Measurements from ENCODE around the gene DNAH1.
"Not testable (repeated sequence)": the region's sequence is repeated elsewhere in the genome, so short reads cannot be mapped to it uniquely, and the experiment has no call there.

DNAH1 gene

DNA sequence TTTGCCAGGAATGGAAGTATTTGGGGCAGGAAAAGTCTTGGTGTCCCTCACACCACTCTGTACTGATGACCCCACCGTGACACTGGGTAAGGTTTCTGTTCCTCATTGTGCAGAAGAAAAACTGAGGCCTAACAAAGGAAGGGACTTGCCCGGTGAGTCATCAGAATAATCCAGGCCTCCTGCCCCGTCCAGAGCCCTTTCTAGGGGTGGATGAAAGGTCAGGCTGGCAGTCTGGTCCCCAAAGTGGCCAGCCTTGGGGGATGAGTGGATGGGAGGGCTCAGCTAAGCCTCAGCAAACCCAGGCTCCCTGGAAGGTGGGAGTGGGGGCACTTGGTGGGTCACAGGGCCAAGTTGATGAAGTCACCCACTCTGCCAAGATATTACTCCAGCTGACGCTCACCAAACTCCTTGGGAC is 2.3 kb upstream of the DNAH1 start:
- no peak for DNase-seq

DNA sequence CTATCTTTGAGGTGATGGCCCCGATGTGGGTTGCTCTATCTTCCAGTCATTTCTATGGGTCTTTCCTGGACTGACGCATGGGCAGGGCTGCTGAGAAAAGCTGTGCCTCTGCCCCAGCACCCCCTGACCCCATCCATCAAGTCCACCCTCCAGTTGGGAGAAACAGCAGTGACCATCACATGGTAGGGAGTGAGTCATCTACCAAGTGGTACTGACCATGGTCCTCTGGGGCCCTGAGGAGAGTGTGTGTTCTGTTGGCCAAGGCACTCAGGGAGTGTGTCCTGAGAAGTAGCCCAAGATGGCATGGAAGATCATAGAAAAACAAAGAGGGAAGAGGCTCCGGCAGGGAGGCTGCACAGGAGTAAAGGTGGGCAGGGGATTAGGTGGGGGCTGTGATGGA is 1.6 kb upstream of the DNAH1 start:
- no peak for DNase-seq

DNA sequence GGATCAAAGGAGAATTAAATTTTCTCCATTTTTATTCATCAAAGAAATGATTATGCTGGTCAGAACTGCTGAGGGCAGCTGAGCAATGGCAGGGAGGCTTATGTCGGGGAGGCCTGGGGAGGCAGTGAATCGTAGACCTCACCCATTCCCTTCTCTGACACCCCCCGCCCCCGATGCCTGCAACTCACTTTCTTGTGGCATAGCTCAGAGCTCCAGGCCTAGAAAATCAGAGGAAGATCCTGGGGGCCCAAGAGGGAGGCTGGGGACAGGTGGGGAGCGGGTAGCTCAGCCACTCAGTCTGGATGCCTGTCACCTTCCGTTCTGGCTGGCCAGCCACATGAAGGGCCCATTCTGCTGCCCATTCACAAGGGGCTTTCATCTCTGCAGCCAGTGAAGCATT is 1.1 kb upstream of the DNAH1 start:
- no peak for DNase-seq

DNA sequence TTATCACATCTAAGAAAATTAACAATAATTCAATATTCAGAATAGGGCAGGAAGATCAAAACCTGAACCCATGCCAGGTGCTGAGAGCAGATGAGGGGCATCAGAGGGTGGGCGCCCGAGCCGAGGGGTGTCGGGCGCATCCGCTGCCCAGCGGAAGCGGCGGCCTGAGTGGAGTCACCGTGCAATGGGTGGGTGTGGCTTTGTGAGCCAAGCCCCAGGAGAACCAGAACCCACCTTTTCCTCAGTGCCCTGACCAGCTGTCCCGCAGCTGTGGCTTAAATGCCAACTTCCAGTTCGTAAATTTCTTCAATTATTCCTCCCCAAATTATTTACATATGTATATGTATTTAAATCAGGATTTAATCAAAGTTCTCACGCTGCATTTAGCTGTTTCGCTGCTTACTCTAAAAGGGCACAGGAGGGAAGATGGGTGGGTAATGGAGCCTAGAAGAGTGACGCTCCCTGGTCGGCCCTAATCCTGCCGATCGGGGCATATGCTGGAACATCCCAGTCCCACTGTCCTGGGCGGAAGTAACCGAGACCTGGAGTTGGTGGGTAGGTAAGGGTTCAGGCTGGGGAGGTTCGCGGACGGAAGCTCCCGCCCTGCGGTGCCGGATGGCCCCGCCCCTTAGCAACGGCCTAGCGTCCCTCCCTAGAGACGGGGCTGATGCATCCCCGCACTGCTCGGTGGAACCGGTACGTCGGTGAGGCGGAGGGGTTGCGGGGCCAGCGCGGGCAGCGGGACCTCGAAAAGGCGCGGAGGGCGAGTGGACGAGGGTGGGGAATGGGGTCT is 1.3 kb downstream of the DNAH1 start:
- DNase-seq, result no peak

DNA sequence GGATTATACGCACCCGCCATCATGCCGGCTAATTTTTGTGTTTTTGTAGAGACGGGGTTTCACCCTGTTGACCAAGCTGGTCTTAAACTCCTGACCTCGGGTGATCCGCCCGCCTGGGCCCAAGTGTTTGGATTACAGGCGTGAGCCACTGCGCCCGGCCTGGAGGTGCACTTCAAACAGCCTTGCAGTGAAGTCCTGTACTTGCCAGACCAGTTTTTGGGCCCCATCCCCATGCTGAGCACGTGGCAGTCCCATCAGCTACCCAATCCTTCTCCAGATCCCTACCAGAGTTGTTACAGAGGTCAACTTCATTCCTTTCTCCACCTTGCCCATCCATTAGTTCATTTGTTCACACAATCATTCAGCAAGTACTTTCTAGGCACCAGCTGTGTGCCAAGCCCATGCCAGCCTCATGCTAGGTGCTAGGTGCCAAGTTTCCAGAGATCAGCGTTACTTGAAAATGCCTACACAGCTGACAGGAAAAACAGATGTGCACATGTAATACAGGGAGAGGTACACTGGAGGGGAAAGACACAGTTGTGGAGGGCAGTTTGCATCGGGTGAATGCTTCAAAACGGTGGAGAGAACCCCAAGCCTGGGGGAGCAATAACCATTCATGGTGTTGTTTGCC is 2.2 kb downstream of the DNAH1 start:
- DNase-seq, result no peak

DNA sequence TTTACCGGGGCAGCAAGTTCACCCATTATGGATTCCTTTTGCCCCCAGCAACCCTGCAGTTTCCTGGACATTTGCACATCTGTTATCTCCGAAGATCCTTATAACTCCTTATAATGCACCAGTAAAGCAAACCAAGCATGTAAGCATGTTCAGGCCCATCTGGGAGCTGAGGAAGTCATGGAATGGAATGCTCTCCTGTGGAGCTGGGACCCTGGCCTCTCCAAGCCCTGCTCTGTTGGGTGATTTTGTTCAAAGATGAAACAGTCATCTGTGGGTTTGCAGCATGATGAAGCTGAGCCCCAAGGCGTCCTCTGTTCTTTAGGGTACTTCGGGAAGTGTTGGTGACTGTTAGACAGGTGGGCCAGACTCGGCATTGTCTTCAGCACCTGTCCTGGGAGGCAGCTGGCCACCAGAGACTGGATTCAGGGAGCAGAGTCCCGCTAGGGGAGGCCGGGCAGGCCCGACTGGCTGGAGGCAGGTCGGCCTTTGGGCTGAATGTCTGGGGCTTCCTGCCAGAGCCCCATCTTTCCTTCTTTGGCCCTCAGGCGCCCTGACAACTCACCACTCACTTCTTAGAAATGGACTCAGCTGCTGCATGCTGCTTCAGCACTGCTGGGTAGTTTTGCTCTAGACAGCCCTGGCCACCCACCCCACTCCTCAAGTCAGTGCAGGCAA is 3.9 kb downstream of the DNAH1 start:
- DNase-seq, result no peak

DNA sequence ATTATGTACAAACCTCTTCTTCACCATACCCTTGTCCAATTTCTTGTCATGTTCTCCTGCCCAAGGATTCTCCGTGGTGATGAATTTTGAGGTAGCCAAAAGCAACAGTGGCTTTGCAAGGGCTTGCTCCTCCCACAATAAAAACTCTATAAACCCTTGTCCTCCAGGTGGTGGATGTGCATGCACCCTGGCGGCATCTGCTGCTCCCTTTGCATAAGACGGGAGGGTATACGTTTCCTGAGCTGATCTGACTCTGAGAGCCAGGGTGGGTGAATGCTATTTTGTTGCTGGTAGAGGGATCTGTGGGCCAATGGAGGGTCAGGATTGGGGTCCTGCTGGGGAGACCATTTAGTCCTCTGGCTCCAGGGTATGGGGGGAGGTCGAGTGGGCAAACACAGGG is 5.4 kb downstream of the DNAH1 start:
- no peak for DNase-seq

DNA sequence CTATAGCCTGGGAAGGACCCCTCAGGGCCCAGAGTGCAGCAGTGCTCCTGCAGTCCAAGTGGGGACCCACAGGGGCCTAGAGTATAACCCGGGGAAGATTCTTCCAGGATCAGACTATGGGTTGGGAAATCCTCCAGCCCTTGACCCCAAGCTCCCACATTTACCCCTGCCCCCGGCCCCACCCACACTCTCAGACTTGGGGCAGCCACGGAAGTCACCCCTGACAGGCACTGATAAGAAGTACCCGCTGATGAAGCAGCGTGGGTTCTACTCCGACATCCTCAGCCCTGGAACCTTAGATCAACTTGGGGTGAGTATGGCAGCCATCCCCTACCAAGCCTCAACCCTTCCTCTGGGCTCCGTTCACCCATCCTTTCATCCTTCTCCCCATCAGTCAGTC is 6.3 kb downstream of the DNAH1 start:
- no peak for DNase-seq

DNA sequence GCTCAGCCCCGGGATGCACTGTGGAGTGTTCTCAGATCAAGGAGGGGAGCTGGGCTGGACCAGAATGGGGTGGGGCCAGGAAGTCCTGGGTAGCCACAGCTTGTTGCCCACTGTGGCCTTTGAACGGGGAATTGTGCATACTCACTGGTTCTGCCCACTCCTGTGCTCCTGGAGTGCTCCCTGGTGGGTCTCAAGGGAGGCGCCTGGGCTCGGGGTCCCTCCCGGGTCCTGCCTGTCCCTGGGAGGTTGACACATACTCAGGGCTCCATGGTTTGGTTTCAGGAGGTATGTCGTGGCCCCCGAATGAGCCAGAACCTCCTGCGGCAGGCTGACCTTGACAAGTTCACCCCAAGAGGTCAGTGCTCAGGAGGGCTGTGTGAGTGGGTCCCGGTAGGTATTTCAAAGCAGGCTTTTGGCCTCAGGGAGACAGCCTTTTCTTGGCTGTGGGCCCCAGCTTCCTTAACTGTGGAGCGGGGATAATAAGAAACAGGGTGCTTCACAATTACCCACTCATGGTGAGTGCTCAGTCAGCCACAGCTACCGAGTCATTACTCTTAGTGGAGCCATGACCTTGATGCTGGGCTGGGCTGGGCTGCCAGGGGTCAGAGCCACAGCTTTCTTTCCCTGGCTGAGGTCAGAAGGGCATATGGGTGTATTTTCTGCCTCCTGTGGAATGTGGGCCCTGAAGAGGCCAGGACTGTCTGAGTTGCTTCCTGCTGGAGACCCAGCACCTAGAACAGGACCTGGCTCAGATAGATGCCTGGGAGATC is 7.6 kb downstream of the DNAH1 start:
- DNase-seq, result no peak

DNA sequence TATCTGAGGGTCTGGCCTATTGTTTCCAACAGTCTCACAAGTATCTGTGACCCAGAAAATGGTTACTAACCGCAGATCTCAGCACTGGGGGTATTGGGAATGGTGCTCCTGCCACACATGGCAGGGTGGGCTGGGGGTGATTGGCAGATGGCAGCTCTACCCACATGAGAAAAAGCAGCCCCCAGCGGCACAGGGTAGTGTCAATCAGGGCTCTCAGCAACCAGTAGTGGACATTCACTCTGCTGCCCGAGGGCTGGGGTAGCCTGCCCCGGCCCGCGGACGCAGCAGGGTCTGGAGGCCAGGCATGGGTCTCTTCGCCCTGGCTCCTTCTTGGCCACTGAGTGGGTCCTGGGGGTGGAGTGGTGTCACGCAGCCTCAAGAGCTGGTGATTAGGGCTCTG is 8.6 kb downstream of the DNAH1 start:
- no peak for DNase-seq

DNA sequence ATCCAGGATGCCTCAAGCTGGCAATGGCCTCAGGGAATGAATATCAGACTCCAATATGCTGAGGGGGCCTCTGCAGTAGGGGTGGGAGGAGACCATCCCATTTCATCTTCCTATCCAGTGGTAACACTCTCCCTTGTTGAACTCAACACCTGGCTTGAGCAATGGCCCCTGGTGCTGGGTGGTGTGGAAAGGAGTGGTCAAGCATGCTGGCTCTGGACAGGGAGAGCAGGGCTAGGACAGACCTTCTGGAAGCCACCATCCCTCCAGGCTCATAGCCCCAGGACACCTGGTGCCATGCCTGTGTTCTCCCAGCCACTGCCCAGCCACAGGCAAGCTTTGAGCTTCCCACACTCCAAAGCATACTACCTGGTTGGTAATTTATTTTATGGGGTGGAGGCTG is 9.6 kb downstream of the DNAH1 start:
- no peak for DNase-seq

DNA sequence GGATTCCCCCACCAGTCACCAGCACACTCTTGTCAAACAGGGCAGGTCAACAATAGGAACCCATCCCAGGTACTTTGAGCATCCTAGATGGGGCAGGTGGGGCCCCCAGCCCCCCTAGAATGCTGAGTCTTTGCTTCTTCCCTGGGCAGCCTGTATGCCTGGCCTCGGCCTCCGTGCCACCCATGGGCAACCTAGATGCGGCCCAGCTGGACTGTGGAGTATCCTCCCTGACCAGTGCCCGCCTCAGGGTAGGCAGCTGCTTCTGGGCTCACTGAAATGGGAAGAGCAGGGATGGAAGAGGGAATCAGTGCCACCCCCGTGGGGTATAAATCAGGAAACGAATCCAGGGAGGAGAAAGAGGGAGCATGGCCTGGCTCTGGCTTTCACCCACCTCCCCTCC is 10.9 kb downstream of the DNAH1 start:
- DNase-seq, result no peak

DNA sequence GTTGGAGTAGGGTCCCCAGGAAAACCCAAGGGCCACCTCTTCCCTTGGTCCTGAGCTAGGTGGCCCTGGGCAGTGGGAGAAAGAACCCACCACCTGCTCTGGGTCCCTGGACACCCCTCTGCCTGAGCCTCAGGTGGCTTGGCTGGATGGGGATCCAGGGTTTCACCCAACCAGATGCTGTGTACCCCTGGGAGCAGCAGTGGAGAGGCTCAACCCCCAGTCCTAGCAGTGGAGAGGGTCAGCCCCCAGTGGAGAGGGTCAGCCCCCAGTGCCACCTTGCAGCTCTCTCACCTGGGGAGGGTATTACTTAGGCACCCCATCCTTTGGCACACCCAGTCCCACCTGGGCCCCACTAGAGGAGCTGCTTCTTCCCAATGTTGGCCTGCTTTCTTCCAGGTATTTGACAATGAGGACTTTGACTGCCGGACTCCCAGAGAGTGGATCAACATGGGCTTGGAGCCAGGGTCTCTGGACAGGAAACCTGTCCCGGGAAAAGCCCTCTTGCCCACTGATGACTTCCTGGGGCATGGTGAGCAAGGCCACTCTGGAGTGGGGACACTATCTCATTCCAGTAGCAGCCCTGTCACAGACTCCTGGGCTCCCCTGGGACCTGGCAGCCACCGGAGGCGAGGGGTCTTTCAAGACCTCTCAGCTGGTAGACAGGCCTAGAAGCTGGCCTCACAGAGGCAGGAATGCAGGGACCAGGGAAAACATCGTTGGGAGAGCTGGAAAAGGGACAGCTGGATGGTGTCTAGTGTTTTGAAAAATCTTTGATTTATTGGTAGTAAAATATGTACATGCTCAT is 11.6 kb downstream of the DNAH1 start:
- DNase-seq, result no peak

DNA sequence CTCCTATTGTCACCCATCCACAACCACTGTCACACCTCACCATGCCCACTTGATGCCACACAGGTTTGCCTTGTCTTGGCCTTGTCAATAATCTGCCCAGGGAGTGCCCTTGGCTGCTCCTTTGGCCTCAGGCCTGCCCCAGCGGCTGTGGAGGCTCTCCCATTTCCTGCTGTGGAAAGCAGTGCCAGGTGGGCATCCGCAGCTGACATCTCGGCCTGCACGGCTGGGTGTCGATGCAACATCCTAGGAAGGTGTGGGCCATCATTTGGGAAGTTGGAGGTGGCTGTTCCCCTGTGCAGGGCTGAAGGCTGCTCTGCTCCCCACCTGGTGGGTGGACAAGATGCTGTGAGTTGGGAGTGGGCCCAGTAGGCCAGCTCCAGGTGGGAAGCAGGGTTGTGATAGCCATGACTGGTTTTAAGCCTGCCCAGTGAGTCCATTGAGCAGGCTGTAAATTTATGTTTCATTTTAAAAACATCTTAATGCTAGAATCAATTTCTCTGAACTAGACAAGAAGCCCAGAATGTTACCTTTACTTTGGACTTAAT is 12.5 kb downstream of the DNAH1 start:
- DNase-seq, result no peak

DNA sequence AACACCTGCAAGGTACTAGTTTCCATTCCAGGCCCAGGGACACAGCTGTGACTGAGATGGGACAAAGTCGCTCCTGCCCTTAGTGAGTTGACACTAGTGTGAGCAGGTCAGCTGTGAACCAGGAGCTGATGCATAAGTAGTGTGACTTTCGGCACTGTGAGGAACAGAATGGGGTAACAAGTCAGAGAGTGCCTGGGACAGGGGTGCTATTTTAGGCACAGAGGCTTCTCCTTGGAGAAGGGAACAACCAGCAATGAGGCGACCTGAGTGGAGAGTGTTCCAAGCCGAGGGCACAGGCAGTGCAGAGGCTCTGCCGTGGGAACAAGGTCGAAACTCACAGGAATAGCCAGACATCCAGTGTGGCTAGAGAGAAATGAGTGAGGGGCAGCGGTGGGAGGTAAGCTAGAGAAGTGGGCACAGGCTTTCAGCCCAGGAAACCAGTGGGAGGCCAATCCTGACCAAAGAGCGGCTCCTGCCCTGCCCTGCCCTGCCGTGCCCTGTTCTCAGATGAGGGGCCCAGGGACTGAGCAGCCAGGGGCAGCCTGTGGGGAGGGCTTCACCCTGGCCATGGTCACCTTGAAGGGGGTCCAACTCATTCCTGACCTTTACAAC is 14.2 kb downstream of the DNAH1 start:
- no peak for DNase-seq

DNA sequence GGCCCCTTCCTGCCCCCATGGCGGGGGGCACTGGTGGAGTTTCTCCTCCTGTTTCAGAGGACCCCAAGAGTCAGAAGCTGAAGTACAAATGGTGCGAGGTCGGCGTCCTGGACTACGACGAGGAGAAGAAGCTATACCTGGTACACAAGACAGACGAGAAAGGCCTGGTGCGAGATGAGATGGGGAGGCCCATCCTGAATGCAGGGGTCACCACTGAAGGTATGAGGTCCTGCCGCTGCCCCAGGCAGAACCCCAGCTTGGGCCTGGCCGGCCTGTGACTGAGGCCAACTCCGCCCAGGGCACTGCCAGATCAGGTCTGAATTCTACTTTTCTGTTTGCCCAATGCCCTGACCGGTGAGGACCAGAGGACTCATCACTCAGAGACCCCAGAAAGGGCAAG is 15.0 kb downstream of the DNAH1 start:
- DNase-seq, result no peak

DNA sequence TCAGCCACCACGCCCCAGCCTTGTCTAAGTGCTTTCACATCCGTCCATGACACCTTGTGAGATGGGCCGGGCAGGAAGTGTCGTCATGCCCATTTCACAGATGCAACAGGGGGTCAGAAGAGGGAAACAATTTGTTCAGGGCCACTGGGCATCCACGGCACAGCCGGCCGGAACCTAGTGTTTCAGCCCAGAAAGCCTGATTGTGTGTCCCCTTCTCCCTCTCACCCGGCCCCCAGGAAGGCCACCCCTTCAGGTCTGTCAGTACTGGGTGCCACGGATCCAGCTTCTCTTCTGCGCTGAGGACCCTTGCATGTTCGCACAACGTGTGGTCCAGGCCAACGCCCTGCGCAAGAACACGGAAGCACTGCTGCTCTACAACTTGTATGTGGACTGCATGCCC is 15.8 kb downstream of the DNAH1 start:
- DNase-seq, result no peak

DNA sequence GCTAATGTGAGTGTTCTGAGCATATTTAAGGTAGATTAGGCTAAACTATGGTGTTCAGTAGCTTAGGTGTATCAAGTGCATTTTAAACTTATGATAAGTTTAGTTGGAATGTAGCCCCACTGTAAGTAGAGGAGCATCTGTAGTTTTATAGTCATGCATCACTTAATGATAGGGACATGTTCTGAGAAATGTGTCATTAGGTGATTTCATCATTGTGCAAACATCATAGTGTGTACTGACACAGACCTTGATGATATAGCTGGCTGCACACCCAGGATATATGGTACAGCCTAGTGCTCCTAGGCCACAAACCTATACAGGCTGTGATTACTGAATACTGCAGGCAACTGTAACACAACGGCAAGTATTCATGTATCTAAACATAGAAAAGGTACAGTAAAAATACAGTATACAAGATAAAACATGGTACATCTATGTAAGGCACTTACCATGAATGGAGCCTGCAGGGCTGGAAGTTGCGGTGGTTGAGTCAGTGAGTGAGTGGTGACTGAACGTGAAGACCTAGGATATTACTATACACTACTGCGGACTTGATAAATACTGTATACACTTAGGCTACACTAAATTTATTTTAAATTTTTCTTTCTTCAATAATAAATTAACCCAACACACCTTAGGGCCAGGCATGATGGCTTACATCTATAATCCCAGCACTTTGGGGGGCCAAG is 17.9 kb downstream of the DNAH1 start:
- DNase-seq, result no peak

DNA sequence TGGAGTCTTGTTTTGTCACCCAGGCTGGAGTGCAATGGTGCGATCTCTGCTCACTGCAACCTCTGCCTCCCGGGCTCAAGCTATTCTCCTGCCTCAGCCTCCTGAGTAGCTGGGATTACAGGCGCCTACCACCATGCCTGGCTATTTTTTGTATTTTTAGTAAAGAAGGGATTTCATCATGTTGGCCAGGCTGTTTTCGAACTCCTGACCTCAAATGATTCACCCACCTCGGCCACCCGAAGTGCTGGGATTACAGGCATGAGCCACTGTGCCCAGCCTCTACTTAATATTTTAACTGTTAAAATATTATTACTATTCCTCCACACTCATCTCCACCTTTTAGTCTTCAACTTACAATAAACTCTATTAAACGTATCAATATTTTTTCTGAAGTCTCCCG is 22.0 kb downstream of the DNAH1 start:
- not testable (repeated sequence) for DNase-seq

DNA sequence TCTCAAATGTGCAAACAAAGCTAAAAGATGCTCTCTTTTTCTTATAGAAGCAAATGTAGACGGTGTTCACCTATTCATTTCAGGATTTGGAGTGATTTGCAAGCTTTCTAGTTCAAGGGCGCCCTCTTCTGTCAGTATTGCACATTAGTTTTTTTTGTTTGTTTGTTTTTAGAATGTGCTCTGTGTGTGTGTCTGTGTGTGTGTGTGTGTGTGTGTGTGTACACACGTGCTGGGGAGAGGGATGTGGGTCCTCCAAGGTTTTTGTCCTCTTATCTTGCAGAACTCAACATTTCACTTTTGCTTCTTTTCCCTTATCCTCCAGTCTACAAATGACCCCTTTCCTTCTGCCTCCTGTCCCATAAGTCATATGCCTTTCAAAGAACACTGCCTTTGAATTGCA is 23.5 kb downstream of the DNAH1 start:
- peak; percentile 40 for DNase-seq

DNA sequence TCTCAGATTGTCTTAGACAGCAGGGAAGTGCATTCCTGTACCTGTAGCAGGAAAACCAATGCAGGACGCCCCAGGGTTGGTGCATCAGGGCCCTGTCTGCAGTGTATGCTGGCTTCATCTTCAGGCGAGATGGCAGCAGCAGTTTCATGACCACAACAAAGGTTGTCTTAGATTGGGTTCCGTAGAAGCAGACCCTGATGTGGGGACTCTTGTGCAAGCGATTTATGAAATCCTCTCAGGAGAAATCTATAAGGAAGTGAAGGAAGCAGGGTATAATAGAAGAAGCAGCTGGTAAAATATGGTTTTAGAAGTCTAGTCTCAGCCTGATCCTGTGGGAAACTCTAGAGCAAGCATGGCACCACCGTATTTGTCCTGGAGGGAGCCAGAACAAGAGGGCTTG is 25.0 kb downstream of the DNAH1 start:
- no peak for DNase-seq
